Breast epithelium (tissue), 4 donors: ENCODE measurements around the gene MAML3. TPM values are rescaled to one million over a fixed set of nuclear protein-coding genes. Genes with fewer than 3 reads are reported as not detected.

Experiments used
- DNase-seq, 2 donors: peaks; one replicate each; pipeline ENCODE4 v3.0.0-alpha.2; 2019; ENCODE audit warnings: low spot score in 2 of 2
- H3K27ac ChIP-seq, 2 donors: fragments of 200-600 bp; sonication (generic) in 1 of 2; one replicate each; pipeline ENCODE4 v1.5.1; 2016 to 2019; ENCODE audit warnings: mild to moderate bottlenecking in 1 of 2
- H3K27me3 ChIP-seq, 2 donors: fragments of 200-600 bp; sonication (generic) in 1 of 2; one replicate each; pipeline versions ENCODE4 v1.5.1 to v1.6.0; 2017 to 2019; ENCODE audit warnings: control low read depth in 1 of 2, mild to moderate bottlenecking in 1 of 2
- H3K36me3 ChIP-seq: fragments of 200-600 bp; one replicate; pipeline ENCODE4 v1.5.1; 2019
- H3K4me1 ChIP-seq, 2 donors: fragments of 200-600 bp; sonication (generic); one replicate each; pipeline ENCODE4 v1.5.1; 2016 to 2019; ENCODE audit warnings: control low read depth in 1 of 2
- H3K4me3 ChIP-seq, 3 donors: fragments of 200-600 bp; sonication (generic); 1 replicate in 2 of 3; 2 replicates in 1 of 3; pipeline ENCODE4 v1.5.1; 2016 to 2019; ENCODE audit warnings: mild to moderate bottlenecking in 3 of 3, moderate library complexity in 2 of 3
- H3K9me3 ChIP-seq, 2 donors: fragments of 200-600 bp; sonication (generic) in 1 of 2; one replicate each; pipeline ENCODE4 v1.5.1; 2016 to 2019; ENCODE audit warnings: control low read depth in 1 of 2
- POLR2A ChIP-seq: fragments of 450-650 bp; IDR thresholded peaks from one replicate; pipeline ENCODE4 v1.6.1; 2016; ENCODE audit warnings: antibody characterized with exemption, mild to moderate bottlenecking, moderate library complexity
- POLR2AphosphoS5 ChIP-seq, 3 donors: sonication (generic); formaldehyde crosslinking; IDR thresholded peaks; one replicate each; pipeline ENCODE4 v1.6.1; 2017; ENCODE audit warnings: antibody characterized with exemption in 3 of 3
- intact Hi-C: fragments of 100-400 bp; cut with DNase I; formaldehyde crosslinking; loops from one replicate; pipeline ENCODE4 v1.15.1; 2023; ENCODE audit warnings: low total_unique reads
- total RNA-seq, 3 donors: library from RNA; depleted of rRNA; stranded (reverse); fragments of >200 nt; gene quantifications; one replicate each; pipeline ENCODE4 v1.1.0, GENCODE V29; 2016
- TF ChIP-seq, protein P1 (sequence below), 3 donors: fragments of 450-650 bp; IDR thresholded peaks; one replicate each; pipeline ENCODE4 v1.5.1; 2016 to 2017; ENCODE audit warnings: antibody characterized with exemption in 3 of 3, mild to moderate bottlenecking in 3 of 3, moderate library complexity in 3 of 3

The MAML3 gene
- total RNA-seq, 3 donors from 2014 or later, result 5.0 to 16.8 (median 11.1) TPM

- Histone ChIP-seq H3K9me3 (no peaks in the 10 kb centered on the region), H3K4me3 (no peak overlapping the region), H3K27me3 (no peaks in the 10 kb centered on the region), H3K4me1 (peaks cover 0 to 4% of the 10 kb centered on the region in 2 donors), H3K27ac (peak overlapping the region; percentile 79 to 81), H3K36me3 (no peaks in the 10 kb centered on the region)
- DNase-seq, result no peak
- intact Hi-C loops, result no loop called here
- no peak for TF ChIP-seq POLR2A
- TF ChIP-seq, protein P1, sequence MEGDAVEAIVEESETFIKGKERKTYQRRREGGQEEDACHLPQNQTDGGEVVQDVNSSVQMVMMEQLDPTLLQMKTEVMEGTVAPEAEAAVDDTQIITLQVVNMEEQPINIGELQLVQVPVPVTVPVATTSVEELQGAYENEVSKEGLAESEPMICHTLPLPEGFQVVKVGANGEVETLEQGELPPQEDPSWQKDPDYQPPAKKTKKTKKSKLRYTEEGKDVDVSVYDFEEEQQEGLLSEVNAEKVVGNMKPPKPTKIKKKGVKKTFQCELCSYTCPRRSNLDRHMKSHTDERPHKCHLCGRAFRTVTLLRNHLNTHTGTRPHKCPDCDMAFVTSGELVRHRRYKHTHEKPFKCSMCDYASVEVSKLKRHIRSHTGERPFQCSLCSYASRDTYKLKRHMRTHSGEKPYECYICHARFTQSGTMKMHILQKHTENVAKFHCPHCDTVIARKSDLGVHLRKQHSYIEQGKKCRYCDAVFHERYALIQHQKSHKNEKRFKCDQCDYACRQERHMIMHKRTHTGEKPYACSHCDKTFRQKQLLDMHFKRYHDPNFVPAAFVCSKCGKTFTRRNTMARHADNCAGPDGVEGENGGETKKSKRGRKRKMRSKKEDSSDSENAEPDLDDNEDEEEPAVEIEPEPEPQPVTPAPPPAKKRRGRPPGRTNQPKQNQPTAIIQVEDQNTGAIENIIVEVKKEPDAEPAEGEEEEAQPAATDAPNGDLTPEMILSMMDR (IDR thresholded peaks at IDR 0.05), result no peak
- peak in 1 of 3 donors; percentile 14 for TF ChIP-seq POLR2AphosphoS5 (IDR thresholded peaks at IDR 0.05)
Measured at GRCh38 chr4:140141210-140141835, 12.7 kb downstream of the MAML3 start.

DNA sequence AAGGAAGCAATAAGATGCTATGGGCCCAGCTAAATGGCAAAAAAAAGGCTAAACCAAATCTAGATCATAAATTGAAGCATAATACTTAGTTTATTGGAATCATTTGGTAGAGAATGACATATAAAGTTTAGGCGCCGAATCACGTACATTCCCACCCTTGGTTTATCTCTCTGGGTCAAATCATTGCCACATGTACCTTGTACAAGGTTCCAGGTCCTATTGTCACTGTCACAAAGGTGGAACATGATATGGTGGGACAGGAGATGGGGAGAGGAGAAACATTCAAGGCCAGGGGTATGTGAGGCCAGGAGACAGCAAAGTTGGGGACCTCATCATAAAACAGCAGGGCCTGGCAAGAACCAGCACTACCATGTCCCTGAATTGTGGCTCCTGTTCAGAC is 13.4 kb downstream of the MAML3 start:
- intact Hi-C loops, result no loop called here
- H3K36me3 ChIP-seq, result no peaks in the 10 kb centered on the region
- no peak for DNase-seq
- TF ChIP-seq POLR2A (no peak), POLR2AphosphoS5 (IDR thresholded peaks at IDR 0.05) (no peak)
- TF ChIP-seq, protein P1 (IDR thresholded peaks at IDR 0.05), result no peak
- H3K4me3 ChIP-seq, result no peak overlapping the region
- H3K27me3 ChIP-seq, result no peaks in the 10 kb centered on the region
- H3K4me1 ChIP-seq, result peaks cover 0 to 4% of the 10 kb centered on the region in 2 donors
- peak overlapping the region; percentile 79 to 81 for H3K27ac ChIP-seq
- no peaks in the 10 kb centered on the region for H3K9me3 ChIP-seq

GRCh38 chr4:140138428-140138827 is 15.6 kb downstream of the MAML3 start:
- H3K4me1 ChIP-seq, result peaks cover 0 to 4% of the 10 kb centered on the region in 2 donors
- TF ChIP-seq POLR2AphosphoS5 (IDR thresholded peaks at IDR 0.05) (no peak), POLR2A (no peak)
- TF ChIP-seq, protein P1 (IDR thresholded peaks at IDR 0.05), result no peak
- H3K36me3 ChIP-seq, result no peaks in the 10 kb centered on the region
- H3K27ac ChIP-seq, result no peak overlapping the region
- H3K9me3 ChIP-seq, result no peaks in the 10 kb centered on the region
- no peak for DNase-seq
- intact Hi-C loops, result no loop called here
- H3K27me3 ChIP-seq, result no peaks in the 10 kb centered on the region
- H3K4me3 ChIP-seq, result no peak overlapping the region

DNA sequence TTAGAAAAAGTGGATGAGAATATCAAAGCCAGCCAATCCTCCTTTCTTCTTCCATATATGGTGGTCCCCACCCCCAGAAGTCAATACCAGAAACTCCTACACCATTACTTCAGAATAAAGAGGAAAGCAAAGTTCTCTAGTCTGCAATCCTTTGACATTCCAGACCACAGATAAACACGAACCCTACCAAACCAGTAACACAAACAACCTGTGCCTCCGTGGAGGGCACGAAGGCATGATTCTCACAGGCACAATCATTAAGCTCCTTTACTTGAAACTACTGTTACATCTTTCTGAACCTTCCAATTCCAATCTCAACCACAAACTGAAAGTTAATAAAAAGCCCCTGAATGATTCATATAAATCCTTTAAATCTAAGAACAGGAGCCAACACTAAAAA is 16.3 kb downstream of the MAML3 start:
- intact Hi-C loops, result no loop called here
- TF ChIP-seq POLR2A (no peak), POLR2AphosphoS5 (IDR thresholded peaks at IDR 0.05) (no peak)
- TF ChIP-seq, protein P1 (IDR thresholded peaks at IDR 0.05), result no peak
- peak overlapping the region in 1 of 3 donors; percentile 26 for H3K4me3 ChIP-seq

DNA sequence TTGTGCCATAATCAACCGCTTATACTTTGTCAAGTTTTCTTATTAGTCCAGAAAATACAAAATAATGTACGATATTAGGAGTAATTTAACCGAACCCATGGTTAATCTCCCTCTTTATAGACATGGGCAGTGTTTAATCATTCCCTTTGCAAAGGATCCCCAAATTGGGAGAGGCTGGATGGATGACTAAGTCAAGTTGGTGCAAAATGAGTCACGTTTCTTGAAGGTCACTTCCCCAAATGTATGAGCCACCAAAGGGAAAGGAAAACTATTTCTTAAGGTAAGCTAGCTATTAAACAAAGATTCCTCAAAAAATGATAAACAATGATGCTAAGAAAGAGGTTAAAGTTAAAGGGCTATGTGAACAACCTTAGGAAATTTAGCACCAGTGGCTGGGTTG is 17.5 kb downstream of the MAML3 start:
- Histone ChIP-seq H3K4me1 (peaks cover 0 to 4% of the 10 kb centered on the region in 2 donors), H3K4me3 (no peak overlapping the region), H3K27me3 (no peaks in the 10 kb centered on the region), H3K27ac (no peak overlapping the region), H3K36me3 (no peaks in the 10 kb centered on the region), H3K9me3 (no peaks in the 10 kb centered on the region)
- TF ChIP-seq, protein P1 (IDR thresholded peaks at IDR 0.05), result no peak
- no peak for TF ChIP-seq POLR2AphosphoS5 (IDR thresholded peaks at IDR 0.05)
- TF ChIP-seq POLR2A, result no peak
- no peak for DNase-seq
- intact Hi-C loops, result no loop called here

More for the DNA sequence above, 16.3 kb downstream of the MAML3 start:
- Histone ChIP-seq H3K36me3 (no peaks in the 10 kb centered on the region), H3K4me1 (peaks cover 0 to 4% of the 10 kb centered on the region in 2 donors), H3K9me3 (no peaks in the 10 kb centered on the region), H3K27me3 (no peaks in the 10 kb centered on the region), H3K27ac (peak overlapping the region; percentile 20 to 56)
- DNase-seq, result no peak
